Karpas-422 (cell line): Measurements from ENCODE around the gene SRBD1. TPM values are rescaled to one million over a fixed set of nuclear protein-coding genes. Genes with fewer than 3 reads are reported as not detected.

Source experiments
- DNase-seq: peaks from one replicate; pipeline ENCODE4 v3.0.0-alpha.2; 2015
- H2AFZ ChIP-seq: fragments of 200-600 bp; sonication (generic); 2 replicates; pipeline ENCODE4 v1.6.1; 2014; ENCODE audit warnings: antibody characterized with exemption, low read length, mixed read lengths
- H3K27ac ChIP-seq: fragments of 200-600 bp; sonication (generic); 2 replicates; pipeline ENCODE4 v1.5.1; 2014; ENCODE audit warnings: mild to moderate bottlenecking, low read length, moderate library complexity
- H3K27me3 ChIP-seq: fragments of 200-600 bp; sonication (generic); 2 replicates; pipeline ENCODE4 v1.6.1; 2014; ENCODE audit warnings: low read length, mixed read lengths
- H3K36me3 ChIP-seq: fragments of 200-600 bp; sonication (generic); 2 replicates; pipeline ENCODE4 v1.6.1; 2014; ENCODE audit warnings: low read length, mixed read lengths; ENCODE audit not compliant: insufficient read depth
- H3K4me1 ChIP-seq: fragments of 200-600 bp; sonication (generic); 2 replicates; pipeline ENCODE4 v1.6.1; 2014; ENCODE audit warnings: mild to moderate bottlenecking, low read length, mixed read lengths
- H3K4me2 ChIP-seq: fragments of 200-600 bp; sonication (generic); 2 replicates; pipeline ENCODE4 v1.6.1; 2014; ENCODE audit warnings: low read length, low read depth, mild to moderate bottlenecking; ENCODE audit not compliant: poor library complexity, severe bottlenecking
- H3K4me3 ChIP-seq: fragments of 200-600 bp; sonication (generic); 2 replicates; pipeline ENCODE4 v1.5.1; 2014; ENCODE audit warnings: mild to moderate bottlenecking, antibody characterized with exemption, low read length, mixed read lengths
- H3K79me2 ChIP-seq: fragments of 200-600 bp; sonication (generic); 2 replicates; pipeline ENCODE4 v1.6.1; 2014; ENCODE audit warnings: mild to moderate bottlenecking, low read length, mixed read lengths
- H3K9ac ChIP-seq: fragments of 200-600 bp; sonication (generic); 2 replicates; pipeline ENCODE4 v1.6.0; 2014; ENCODE audit warnings: low read length
- H3K9me2 ChIP-seq: fragments of 200-600 bp; sonication (generic), shearing (Covaris generic); replicated peaks from 2 replicates; pipeline ENCODE4 v1.6.0; 2014; ENCODE audit warnings: mild to moderate bottlenecking, low read length, moderate library complexity; ENCODE audit not compliant: insufficient read depth
- H3K9me3 ChIP-seq: fragments of 300-700, 200-600 bp; sonication (generic); 2 replicates; pipeline ENCODE4 v1.6.1; 2014; ENCODE audit warnings: low read length, mixed read lengths
- H4K20me1 ChIP-seq: fragments of 200-600 bp; sonication (generic); 2 replicates; pipeline ENCODE4 v1.6.1; 2014; ENCODE audit warnings: mild to moderate bottlenecking, antibody characterized with exemption, low read length, low read depth; ENCODE audit not compliant: insufficient read depth
- total RNA-seq: library from RNA; depleted of rRNA; stranded (reverse); fragments of >200 nt; shearing (Covaris generic); gene quantifications from 2 replicates; pipeline ENCODE4 v1.2.3, GENCODE V29; 2014; ENCODE audit warnings: low replicate concordance

The SRBD1 gene
- total RNA-seq, 1 experiment from 2014 or later = 29.7 TPM

GRCh38 chr2:45627911-45628310, 16.8 kb upstream of the SRBD1 start:
- H3K27ac ChIP-seq = no peak overlapping the region
- H3K79me2 ChIP-seq = no peaks in the 10 kb centered on the region
- no peaks in the 10 kb centered on the region for H3K4me1 ChIP-seq
- H4K20me1 ChIP-seq = no peaks in the 10 kb centered on the region
- H3K4me3 ChIP-seq = no peak overlapping the region
- no peaks in the 10 kb centered on the region for H3K36me3 ChIP-seq
- DNase-seq = no peak
- no peaks in the 10 kb centered on the region; the same call in 1 of the 2 replicates for H3K27me3 ChIP-seq
- H3K9me2 ChIP-seq = no peaks in the 10 kb centered on the region
- no peak overlapping the region for H3K9ac ChIP-seq
- H3K4me2 ChIP-seq = no peak overlapping the region
- H3K9me3 ChIP-seq = no peaks in the 10 kb centered on the region
- H2AFZ ChIP-seq = no peak overlapping the region

DNA sequence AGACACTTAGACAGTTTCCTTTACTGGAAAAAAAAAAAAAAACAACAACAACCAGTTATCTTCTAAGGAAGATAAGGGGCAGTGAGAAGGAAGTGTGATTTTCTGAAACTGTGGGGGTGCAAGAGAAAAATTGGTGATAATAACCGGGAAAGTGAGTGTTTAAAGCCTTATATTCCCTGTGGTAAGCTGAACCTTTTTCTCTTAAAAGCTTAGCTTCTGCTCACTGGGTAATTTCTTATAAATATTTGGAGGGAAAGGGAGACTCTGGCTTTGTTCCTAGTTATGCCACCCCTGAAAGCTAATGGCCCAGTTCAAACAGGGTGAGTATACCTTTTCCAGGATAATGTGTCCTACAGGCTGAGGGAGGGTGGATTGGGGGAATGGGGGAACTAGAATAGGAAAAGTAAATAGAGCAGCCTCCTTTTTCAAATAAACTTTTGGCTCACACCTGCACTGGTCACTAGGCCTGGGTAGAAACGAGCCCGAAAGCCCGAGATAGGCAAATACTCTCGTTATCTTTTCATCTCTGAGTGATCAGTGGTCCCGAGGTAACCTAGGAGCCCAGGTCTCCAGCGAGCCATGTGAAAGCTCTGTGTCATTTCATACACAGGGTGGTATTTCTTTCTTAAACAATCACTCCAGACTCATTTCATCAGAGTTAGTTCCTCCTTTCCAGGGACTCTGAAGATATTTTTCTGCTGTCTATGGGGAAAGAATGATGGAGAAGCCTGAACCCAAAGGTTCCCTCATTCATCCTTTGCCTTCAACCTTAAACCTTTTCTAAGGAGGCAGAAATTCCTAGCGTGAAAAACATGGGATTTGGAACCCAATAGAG, 15.5 kb upstream of the SRBD1 start:
- Histone ChIP-seq H3K4me2 (no peak overlapping the region), H3K4me1 (no peaks in the 10 kb centered on the region), H3K27ac (no peak overlapping the region), H4K20me1 (no peaks in the 10 kb centered on the region), H3K9me2 (no peaks in the 10 kb centered on the region), H3K4me3 (no peak overlapping the region), H3K27me3 (no peaks in the 10 kb centered on the region; the same call in 1 of the 2 replicates), H3K9me3 (no peaks in the 10 kb centered on the region), H3K36me3 (no peaks in the 10 kb centered on the region), H3K9ac (no peak overlapping the region), H3K79me2 (no peaks in the 10 kb centered on the region), H2AFZ (no peak overlapping the region)
- no peak for DNase-seq

DNA sequence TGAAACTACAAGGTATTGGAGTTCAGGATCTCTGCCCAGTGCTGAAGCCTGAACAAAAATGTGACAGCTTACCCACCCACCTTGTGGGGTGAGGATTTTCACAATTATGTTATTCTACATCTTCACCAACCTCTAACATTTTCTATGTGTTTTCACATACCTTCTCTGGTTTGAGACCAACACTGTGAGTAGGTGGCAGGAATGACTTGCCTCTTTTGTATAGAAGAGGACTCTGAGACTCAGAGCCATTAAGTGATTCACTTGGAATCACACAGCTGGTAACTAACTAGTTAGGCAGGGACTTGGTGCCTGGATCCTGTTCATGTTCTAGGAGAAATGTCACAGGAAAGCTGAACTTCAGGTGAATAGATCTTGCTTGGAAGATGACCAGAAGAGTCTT, 14.8 kb upstream of the SRBD1 start:
- DNase-seq = no peak
- Histone ChIP-seq H3K4me2 (no peak overlapping the region), H3K79me2 (no peaks in the 10 kb centered on the region), H3K4me1 (no peaks in the 10 kb centered on the region), H4K20me1 (no peaks in the 10 kb centered on the region), H3K27ac (no peak overlapping the region), H2AFZ (no peak overlapping the region), H3K9me3 (no peaks in the 10 kb centered on the region), H3K9me2 (no peaks in the 10 kb centered on the region), H3K36me3 (no peaks in the 10 kb centered on the region), H3K4me3 (no peak overlapping the region), H3K27me3 (no peaks in the 10 kb centered on the region), H3K9ac (no peak overlapping the region)

DNA sequence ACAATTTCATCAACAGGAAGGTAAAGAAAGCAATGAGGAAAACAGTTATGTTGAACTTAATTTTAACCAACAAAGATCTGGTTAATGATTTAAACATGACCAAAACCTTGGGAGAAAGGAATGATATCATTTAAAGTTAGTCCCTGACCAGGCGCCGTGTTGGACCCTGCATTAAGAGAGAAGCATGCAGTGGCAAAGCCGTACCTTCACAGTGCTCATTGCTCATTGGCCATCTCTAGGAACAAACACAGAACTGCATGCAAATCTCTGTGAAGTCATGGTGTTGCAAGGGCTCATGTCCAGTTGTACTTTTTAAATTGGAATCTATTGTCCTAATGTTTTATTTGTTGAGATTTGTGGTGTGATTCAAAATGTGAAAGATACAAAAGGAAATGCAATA, 12.0 kb upstream of the SRBD1 start:
- no peak overlapping the region for H3K27ac ChIP-seq
- H3K4me2 ChIP-seq = no peak overlapping the region
- no peaks in the 10 kb centered on the region for H3K36me3 ChIP-seq
- no peaks in the 10 kb centered on the region for H3K79me2 ChIP-seq
- no peaks in the 10 kb centered on the region for H3K9me2 ChIP-seq
- H2AFZ ChIP-seq = no peak overlapping the region
- no peak overlapping the region for H3K9ac ChIP-seq
- H3K4me3 ChIP-seq = no peak overlapping the region
- H3K4me1 ChIP-seq = no peaks in the 10 kb centered on the region
- H3K9me3 ChIP-seq = no peaks in the 10 kb centered on the region
- no peak for DNase-seq
- H4K20me1 ChIP-seq = no peaks in the 10 kb centered on the region
- H3K27me3 ChIP-seq = no peaks in the 10 kb centered on the region

- Histone ChIP-seq H4K20me1 (no peaks in the 10 kb centered on the region), H3K27ac (no peak overlapping the region)
- DNase-seq = no peak
Observed at GRCh38 chr2:45622336-45623075, 11.4 kb upstream of the SRBD1 start.

GRCh38 chr2:45617496-45617895, 6.4 kb upstream of the SRBD1 start:
- DNase-seq = no peak
- Histone ChIP-seq H3K27ac (no peak overlapping the region), H3K4me1 (no peaks in the 10 kb centered on the region), H3K4me2 (no peak overlapping the region), H3K27me3 (no peaks in the 10 kb centered on the region), H3K79me2 (no peaks in the 10 kb centered on the region), H3K9me3 (no peaks in the 10 kb centered on the region), H3K4me3 (no peak overlapping the region), H3K9me2 (no peaks in the 10 kb centered on the region), H4K20me1 (no peaks in the 10 kb centered on the region), H2AFZ (no peak overlapping the region), H3K9ac (no peak overlapping the region), H3K36me3 (no peaks in the 10 kb centered on the region)

More at GRCh38 chr2:45622336-45623075, 11.4 kb upstream of the SRBD1 start:
- Histone ChIP-seq H3K4me1 (no peaks in the 10 kb centered on the region), H3K4me2 (no peak overlapping the region), H3K27me3 (no peaks in the 10 kb centered on the region), H3K9me2 (no peaks in the 10 kb centered on the region), H3K9me3 (no peaks in the 10 kb centered on the region), H3K79me2 (no peaks in the 10 kb centered on the region), H3K36me3 (no peaks in the 10 kb centered on the region), H3K4me3 (no peak overlapping the region), H2AFZ (no peak overlapping the region), H3K9ac (no peak overlapping the region)

DNA sequence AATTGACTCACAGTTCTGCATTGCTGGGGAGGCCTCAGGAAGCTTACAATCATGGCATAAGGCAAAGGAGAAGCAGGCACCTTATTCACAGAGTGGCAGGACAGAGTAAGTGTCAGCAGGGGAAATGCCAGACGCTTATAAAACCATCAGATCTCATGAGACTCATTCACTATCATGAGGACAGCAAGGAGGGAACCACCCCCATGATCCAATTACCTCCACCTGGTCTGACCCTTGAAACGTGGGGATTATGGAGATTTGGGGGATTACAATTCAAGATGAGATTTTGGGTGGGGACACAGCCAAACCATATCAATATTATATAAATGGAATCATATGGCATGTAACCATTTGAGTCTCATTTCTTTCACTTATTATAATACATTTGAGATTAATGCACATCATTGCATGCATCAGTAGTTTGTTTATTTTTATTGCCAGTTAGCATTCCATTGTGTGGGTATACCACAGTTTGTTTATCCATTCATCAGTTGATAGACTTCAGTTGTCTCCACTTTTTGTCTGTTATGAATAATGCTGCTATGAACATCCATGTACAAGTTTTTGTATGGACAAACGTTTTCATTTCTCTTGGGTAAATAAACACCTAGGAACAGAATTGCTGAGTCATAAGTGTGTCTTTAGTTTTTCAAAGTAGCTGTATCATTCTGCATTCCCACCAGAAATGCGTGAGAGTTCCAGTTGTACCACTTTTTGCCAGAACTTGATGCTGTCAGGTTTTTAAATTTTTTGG, 5.8 kb upstream of the SRBD1 start:
- Histone ChIP-seq H3K9me2 (no peaks in the 10 kb centered on the region), H3K9me3 (no peaks in the 10 kb centered on the region), H3K79me2 (no peaks in the 10 kb centered on the region), H3K4me1 (no peaks in the 10 kb centered on the region), H2AFZ (no peak overlapping the region), H4K20me1 (no peaks in the 10 kb centered on the region), H3K9ac (no peak overlapping the region), H3K36me3 (no peaks in the 10 kb centered on the region), H3K4me3 (no peak overlapping the region), H3K4me2 (no peak overlapping the region), H3K27me3 (no peaks in the 10 kb centered on the region), H3K27ac (no peak overlapping the region)
- no peak for DNase-seq

DNA sequence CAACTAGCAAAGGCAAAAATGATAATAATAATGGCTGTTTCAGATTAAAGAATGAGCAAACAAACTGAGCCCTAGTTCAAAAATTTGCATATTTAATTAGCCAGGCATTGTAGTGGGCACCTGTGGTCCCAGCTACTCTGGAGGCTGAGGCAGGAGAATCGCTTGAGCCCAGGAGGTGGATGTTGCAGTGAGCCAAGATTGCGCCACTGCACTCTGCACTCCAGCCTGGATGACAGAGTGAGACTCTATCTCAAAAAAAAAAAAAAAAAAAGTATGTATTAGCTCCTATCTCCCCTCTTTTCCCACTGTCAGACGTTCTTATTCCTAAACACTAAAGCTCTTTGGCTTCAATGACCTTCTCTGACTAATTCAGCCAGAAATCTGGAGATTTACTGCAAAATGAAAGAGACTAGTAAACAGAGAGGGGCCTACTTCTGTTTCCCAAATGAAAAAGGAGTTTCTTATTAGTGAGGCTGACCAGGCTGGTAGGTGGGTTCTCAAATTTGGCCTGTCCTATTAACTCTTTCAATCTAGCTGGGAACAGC, 3.9 kb upstream of the SRBD1 start:
- Histone ChIP-seq H3K27me3 (no peaks in the 10 kb centered on the region), H3K9me2 (no peaks in the 10 kb centered on the region), H3K4me3 (no peak overlapping the region), H3K4me1 (peaks cover 7% of the 10 kb centered on the region), H3K9ac (no peak overlapping the region), H3K79me2 (peaks cover 6% of the 10 kb centered on the region), H3K4me2 (no peak overlapping the region), H3K27ac (no peak overlapping the region), H3K9me3 (no peaks in the 10 kb centered on the region), H2AFZ (no peak overlapping the region), H3K36me3 (no peaks in the 10 kb centered on the region), H4K20me1 (no peaks in the 10 kb centered on the region)
- no peak for DNase-seq
